Measurements from ENCODE around the gene NFE2L1. TPM values are rescaled to one million over a fixed set of nuclear protein-coding genes. Genes with fewer than 3 reads are reported as not detected.

Gene NFE2L1
- polyA plus RNA-seq, 1 of the 3 experiments (the other 2 are of a cell fraction) = 159 TPM

DNA sequence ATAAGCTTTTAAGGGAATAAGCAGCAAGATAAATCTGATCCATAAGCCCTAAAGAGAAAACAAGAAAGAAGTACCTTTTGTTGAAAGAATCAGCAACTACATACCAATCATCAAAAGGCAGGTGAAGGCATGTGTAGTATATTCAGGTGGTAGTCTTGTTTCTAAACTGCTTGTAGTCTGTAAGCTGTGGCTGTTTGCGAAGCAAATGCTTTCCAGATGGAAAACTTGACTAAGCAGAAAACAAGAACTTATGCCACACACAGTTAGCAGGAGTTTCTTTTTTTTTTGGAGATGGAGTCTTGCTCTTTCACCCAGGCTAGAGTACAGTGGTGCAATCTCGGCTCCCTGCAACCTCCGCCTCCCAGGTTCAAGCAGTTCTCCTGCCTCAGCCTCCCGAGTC is 47.5 kb downstream of the NFE2L1 start:
- H3K79me2 ChIP-seq (ENCODE audit: insufficient read depth) = peaks cover 100% of the 10 kb centered on the region
- H3K4me2 ChIP-seq = no peak overlapping the region
- peaks cover 3 to 6% of the 10 kb centered on the region in 2 experiments; a peak in 2 of 4 replicates for H3K4me1 ChIP-seq (ENCODE audit: control insufficient read depth in 1 of 2, insufficient read depth in 2 of 2, low read depth in 1 of 2, low read length in 1 of 2)
- no peak overlapping the region for H3K9ac ChIP-seq
- no peaks in the 10 kb centered on the region for H3K9me3 ChIP-seq
- no peaks in the 10 kb centered on the region for H3K27me3 ChIP-seq (ENCODE audit: insufficient read depth)
- no peaks in the 10 kb centered on the region for H3K9me2 ChIP-seq
- no peak overlapping the region for H3K4me3 ChIP-seq (ENCODE audit: low read depth in 2 of 2, low read length in 1 of 2)
- peaks cover 97% of the 10 kb centered on the region for H4K20me1 ChIP-seq (ENCODE audit: insufficient read depth)
- 82% methylated on average over 4 of the region's 4 CpGs for WGBS (ENCODE audit: low lambda C conversion rate)
- DNase-seq = no peak
- no peak overlapping the region for H2AFZ ChIP-seq (ENCODE audit: low read depth)
- H3K27ac ChIP-seq (ENCODE audit: low read depth in 2 of 2, low read length in 1 of 2) = no peak overlapping the region
- ChIA-PET POLR2A (interaction anchor here (1.2 kb wide), 1 partner anchor 47 kb away, joined by 4 read pairs; no protein-coding TSS in a partner anchor), CTCF (interaction anchor here (1.0 to 14.8 kb wide), 6 partner anchors 14 to 117 kb away, joined by 3 to 241 read pairs (median 20); partner anchors contain the start of gene NFE2L1)
- peaks cover 5 to 52% of the 10 kb centered on the region in 2 experiments for H3K36me3 ChIP-seq (replicated peaks in 1 of 2; ENCODE audit: control insufficient read depth in 1 of 2, insufficient read depth in 2 of 2, low read length in 1 of 2)
- H3F3A ChIP-seq (replicated peaks; ENCODE audit: insufficient read depth) = peaks cover 29% of the 10 kb centered on the region
- TF ChIP-seq GABPA (IDR thresholded peaks at IDR 0.05; ENCODE audit: low read depth) (no peak), MXI1 (IDR thresholded peaks at IDR 0.05; ENCODE audit: low read depth, low read length) (no peak), ELF1 (IDR thresholded peaks at IDR 0.05) (no peak), POLR2AphosphoS5 (IDR thresholded peaks at IDR 0.05; ENCODE audit: low read depth, low read length) (no peak), EP300 (IDR thresholded peaks at IDR 0.05; ENCODE audit: borderline replicate concordance in 1 of 2, low read depth in 1 of 2, low read length in 1 of 2) (no peak), EZH2phosphoT487 (IDR thresholded peaks at IDR 0.05; ENCODE audit: borderline replicate concordance, low read depth) (no peak), CHD2 (IDR thresholded peaks at IDR 0.05; ENCODE audit: low read length, partially characterized antibody) (no peak)
- TF ChIP-seq, protein P1, sequence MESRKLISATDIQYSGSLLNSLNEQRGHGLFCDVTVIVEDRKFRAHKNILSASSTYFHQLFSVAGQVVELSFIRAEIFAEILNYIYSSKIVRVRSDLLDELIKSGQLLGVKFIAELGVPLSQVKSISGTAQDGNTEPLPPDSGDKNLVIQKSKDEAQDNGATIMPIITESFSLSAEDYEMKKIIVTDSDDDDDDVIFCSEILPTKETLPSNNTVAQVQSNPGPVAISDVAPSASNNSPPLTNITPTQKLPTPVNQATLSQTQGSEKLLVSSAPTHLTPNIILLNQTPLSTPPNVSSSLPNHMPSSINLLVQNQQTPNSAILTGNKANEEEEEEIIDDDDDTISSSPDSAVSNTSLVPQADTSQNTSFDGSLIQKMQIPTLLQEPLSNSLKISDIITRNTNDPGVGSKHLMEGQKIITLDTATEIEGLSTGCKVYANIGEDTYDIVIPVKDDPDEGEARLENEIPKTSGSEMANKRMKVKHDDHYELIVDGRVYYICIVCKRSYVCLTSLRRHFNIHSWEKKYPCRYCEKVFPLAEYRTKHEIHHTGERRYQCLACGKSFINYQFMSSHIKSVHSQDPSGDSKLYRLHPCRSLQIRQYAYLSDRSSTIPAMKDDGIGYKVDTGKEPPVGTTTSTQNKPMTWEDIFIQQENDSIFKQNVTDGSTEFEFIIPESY (IDR thresholded peaks at IDR 0.05; ENCODE audit: borderline replicate concordance, low read depth) = no peak
- TF ChIP-seq, protein P2, sequence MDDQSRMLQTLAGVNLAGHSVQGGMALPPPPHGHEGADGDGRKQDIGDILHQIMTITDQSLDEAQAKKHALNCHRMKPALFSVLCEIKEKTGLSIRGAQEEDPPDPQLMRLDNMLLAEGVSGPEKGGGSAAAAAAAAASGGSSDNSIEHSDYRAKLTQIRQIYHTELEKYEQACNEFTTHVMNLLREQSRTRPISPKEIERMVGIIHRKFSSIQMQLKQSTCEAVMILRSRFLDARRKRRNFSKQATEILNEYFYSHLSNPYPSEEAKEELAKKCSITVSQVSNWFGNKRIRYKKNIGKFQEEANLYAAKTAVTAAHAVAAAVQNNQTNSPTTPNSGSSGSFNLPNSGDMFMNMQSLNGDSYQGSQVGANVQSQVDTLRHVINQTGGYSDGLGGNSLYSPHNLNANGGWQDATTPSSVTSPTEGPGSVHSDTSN (IDR thresholded peaks at IDR 0.05) = no peak
- TF ChIP-seq, protein P3, sequence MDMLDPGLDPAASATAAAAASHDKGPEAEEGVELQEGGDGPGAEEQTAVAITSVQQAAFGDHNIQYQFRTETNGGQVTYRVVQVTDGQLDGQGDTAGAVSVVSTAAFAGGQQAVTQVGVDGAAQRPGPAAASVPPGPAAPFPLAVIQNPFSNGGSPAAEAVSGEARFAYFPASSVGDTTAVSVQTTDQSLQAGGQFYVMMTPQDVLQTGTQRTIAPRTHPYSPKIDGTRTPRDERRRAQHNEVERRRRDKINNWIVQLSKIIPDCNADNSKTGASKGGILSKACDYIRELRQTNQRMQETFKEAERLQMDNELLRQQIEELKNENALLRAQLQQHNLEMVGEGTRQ (IDR thresholded peaks at IDR 0.05; ENCODE audit: borderline replicate concordance, low read depth, low read length) = no peak

DNA sequence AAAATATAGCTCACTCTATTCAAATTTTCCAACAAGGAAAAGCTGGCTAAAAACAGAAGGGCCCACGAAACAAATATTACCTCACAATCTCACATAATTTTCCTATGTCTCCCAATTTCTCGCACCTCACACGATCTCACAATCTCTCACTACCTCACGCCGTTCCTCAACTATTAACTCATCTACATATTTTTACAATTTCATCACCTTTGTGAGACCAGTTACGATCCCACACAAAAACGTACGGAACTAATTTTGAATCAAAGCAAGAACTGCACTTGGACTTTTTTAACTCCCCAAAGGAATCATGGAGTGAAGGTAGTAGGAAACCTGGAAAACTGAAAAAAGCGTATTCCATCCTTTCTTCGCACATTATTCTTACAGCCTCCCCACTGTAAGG is 52.0 kb downstream of the NFE2L1 start:
- Histone ChIP-seq H3K9me2 (no peaks in the 10 kb centered on the region), H3K9me3 (no peaks in the 10 kb centered on the region), H3K79me2 (ENCODE audit: insufficient read depth) (peaks cover 61% of the 10 kb centered on the region), H4K20me1 (ENCODE audit: insufficient read depth) (peaks cover 51% of the 10 kb centered on the region), H3F3A (replicated peaks; ENCODE audit: insufficient read depth) (peaks cover 27% of the 10 kb centered on the region), H3K27me3 (ENCODE audit: insufficient read depth) (no peaks in the 10 kb centered on the region), H3K9ac (peak overlapping the region; percentile 77), H3K4me3 (ENCODE audit: low read depth in 2 of 2, low read length in 1 of 2) (peak overlapping the region; percentile 66 to 90), H3K4me2 (peak overlapping the region; percentile 86), H3K36me3 (replicated peaks in 1 of 2; ENCODE audit: control insufficient read depth in 1 of 2, insufficient read depth in 2 of 2, low read length in 1 of 2) (peaks cover 2 to 26% of the 10 kb centered on the region in 2 experiments), H3K27ac (ENCODE audit: low read depth in 2 of 2, low read length in 1 of 2) (peak overlapping the region; percentile 81 to 91), H3K4me1 (ENCODE audit: control insufficient read depth in 1 of 2, insufficient read depth in 2 of 2, low read depth in 1 of 2, low read length in 1 of 2) (peaks cover 3 to 6% of the 10 kb centered on the region in 2 experiments; a peak in 2 of 4 replicates), H2AFZ (ENCODE audit: low read depth) (peak overlapping the region; percentile 97; the same call in 1 of the 2 replicates)
- 12% methylated on average over 10 of the region's 10 CpGs for WGBS (ENCODE audit: low lambda C conversion rate)
- no peak for DNase-seq
- ChIA-PET CTCF (interaction anchor here (0.5 to 14.8 kb wide), 9 partner anchors 8 to 259 kb away, joined by 3 to 241 read pairs (median 4); partner anchors contain the start of genes SCRN2 and SNX11), POLR2A (interaction anchor here (0.6 to 2.1 kb wide), 8 partner anchors 8 to 407 kb away, joined by 3 to 21 read pairs (median 4); partner anchors contain the start of gene NFE2L1)
- TF ChIP-seq RXRA (IDR thresholded peaks at IDR 0.05; ENCODE audit: borderline replicate concordance, low read depth) (no peak), EZH2phosphoT487 (IDR thresholded peaks at IDR 0.05; ENCODE audit: borderline replicate concordance, low read depth) (no peak)

All from SK-N-SH (cell line).